HG03159 (cell line): ENCODE measurements around the gene C1orf35.

ENCODE experiments used
- ATAC-seq: cut with Tn5 transposase; IDR thresholded peaks from one replicate; pipeline ENCODE4 v1.9.1; 2021; ENCODE audit warnings: mild to moderate bottlenecking, moderate library complexity; ENCODE audit not compliant: unreplicated experiment

C1orf35 gene

GRCh38 chr1:228095161-228095560 is 8.0 kb downstream of the C1orf35 start:
- ATAC-seq, result no peak

- no peak for ATAC-seq
These were observed 8.6 kb downstream of the C1orf35 start for GRCh38 chr1:228094432-228095016.

GRCh38 chr1:228093050-228093906 is 9.8 kb downstream of the C1orf35 start:
- no peak for ATAC-seq

- no peak for ATAC-seq
These were observed 10.6 kb downstream of the C1orf35 start for GRCh38 chr1:228092342-228093049.

GRCh38 chr1:228091084-228091483 is 12.0 kb downstream of the C1orf35 start:
- ATAC-seq, result no peak

- ATAC-seq, result no peak
These were observed 12.5 kb downstream of the C1orf35 start for GRCh38 chr1:228090613-228091081.

GRCh38 chr1:228089519-228090380 is 13.4 kb downstream of the C1orf35 start:
- no peak for ATAC-seq

GRCh38 chr1:228088586-228089498 is 14.3 kb downstream of the C1orf35 start:
- ATAC-seq, result no peak

GRCh38 chr1:228087771-228088251 is 15.3 kb downstream of the C1orf35 start:
- ATAC-seq, result no peak

GRCh38 chr1:228085287-228085951 is 17.7 kb downstream of the C1orf35 start:
- no peak for ATAC-seq

GRCh38 chr1:228084797-228085196 is 18.3 kb downstream of the C1orf35 start:
- no peak for ATAC-seq

- no peak for ATAC-seq
These were observed 18.8 kb downstream of the C1orf35 start for GRCh38 chr1:228084325-228084724.

- no peak for ATAC-seq
These were observed 19.2 kb downstream of the C1orf35 start for GRCh38 chr1:228083871-228084278.

GRCh38 chr1:228082918-228083870 is 19.9 kb downstream of the C1orf35 start:
- peak; percentile 28 for ATAC-seq

- ATAC-seq, result peak; percentile 74
These were observed 20.8 kb downstream of the C1orf35 start, which contains the start of gene ARF1 for GRCh38 chr1:228082214-228082917. Gene ARF1 (plus strand): TSS chr1:228082708. CDS start chr1:228097115, 14,407 bp downstream.

- ATAC-seq, result peak; percentile 23
These were observed 21.4 kb downstream of the C1orf35 start for GRCh38 chr1:228081578-228082213.

GRCh38 chr1:228081144-228081543 is 22.0 kb downstream of the C1orf35 start:
- ATAC-seq, result no peak
